ENCODE results near the gene ARHGEF28.

DNA sequence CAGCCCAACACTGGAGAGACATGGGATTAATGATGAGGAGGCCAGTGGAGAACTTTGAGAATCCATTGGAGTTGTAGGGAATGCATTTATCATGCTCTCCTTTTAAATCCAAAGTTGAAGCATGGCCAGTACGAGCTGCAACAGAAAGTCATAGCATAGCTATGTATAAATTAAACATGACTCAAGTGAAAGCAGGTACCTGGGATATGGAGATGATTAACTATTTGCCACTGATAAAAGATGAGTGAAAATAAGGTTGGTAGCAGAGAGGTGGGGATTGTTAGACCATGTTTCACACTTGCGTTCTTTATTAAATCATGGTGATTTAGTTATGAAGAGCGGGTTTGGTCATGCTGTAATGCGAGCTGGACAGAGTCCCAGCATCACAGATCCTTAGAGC, 189.6 kb downstream of the ARHGEF28 start:
- TF ChIP-seq ZNF8 (CRISPR knock-in tag; IDR thresholded peaks at IDR 0.05) = no peak
- TF ChIP-seq ZFP3 (CRISPR knock-in tag; IDR thresholded peaks at IDR 0.05) = no peak
- TF ChIP-seq, protein P1, sequence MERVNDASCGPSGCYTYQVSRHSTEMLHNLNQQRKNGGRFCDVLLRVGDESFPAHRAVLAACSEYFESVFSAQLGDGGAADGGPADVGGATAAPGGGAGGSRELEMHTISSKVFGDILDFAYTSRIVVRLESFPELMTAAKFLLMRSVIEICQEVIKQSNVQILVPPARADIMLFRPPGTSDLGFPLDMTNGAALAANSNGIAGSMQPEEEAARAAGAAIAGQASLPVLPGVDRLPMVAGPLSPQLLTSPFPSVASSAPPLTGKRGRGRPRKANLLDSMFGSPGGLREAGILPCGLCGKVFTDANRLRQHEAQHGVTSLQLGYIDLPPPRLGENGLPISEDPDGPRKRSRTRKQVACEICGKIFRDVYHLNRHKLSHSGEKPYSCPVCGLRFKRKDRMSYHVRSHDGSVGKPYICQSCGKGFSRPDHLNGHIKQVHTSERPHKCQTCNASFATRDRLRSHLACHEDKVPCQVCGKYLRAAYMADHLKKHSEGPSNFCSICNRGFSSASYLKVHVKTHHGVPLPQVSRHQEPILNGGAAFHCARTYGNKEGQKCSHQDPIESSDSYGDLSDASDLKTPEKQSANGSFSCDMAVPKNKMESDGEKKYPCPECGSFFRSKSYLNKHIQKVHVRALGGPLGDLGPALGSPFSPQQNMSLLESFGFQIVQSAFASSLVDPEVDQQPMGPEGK (CRISPR knock-in tag; IDR thresholded peaks at IDR 0.05; ENCODE audit: borderline replicate concordance) = no peak
- TF ChIP-seq ZNF565 (CRISPR knock-in tag; conservative IDR thresholded peaks at IDR 0.05; ENCODE audit: low read depth) = no peak
- no peak for TF ChIP-seq ZFP30 (CRISPR knock-in tag; IDR thresholded peaks at IDR 0.05)
- TF ChIP-seq PPARA (CRISPR knock-in tag; IDR thresholded peaks at IDR 0.05; ENCODE audit: borderline replicate concordance) = no peak
